ENCODE data around the gene NECAB3.

DNA sequence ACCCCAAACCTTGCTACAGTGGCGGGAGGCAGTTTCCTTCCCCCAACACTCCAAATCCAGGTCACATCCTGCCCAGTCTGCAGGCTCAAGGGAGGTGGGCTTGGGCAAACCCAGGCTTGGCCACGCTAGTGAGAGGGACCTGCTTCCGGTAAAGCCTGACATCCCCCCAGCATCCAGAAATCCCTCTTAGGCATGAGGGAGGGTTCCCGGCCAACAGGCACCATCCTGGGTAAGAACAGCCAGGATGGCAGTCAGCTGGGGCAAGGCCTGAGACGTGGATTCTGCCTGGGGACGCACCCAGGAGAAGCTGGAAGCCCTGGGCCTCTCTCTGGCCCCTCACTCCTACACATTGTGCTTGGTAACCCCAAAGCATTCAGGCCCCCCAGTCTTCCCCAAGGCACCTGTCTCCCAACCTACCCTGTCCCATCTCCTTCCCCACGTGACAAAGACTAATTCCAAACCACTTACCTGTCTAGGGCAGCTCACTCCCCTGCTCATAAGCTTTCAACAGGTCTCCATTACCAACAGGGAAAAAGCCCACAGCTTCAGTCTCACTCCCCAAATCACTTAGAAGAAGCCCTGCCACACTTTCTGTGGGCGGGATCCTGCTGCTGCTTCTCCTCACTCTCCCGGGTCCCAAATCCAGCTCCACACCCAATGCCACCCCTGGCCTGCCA, 10.0 kb downstream of the NECAB3 start:
- no peak for TF ChIP-seq CTCF (IDR thresholded peaks at IDR 0.05)
- TF ChIP-seq POLR2A (IDR thresholded peaks at IDR 0.05) = no peak

Data from right lobe of liver (tissue), 4 donors.